Endometrial microvascular endothelial cells (primary cell): ENCODE results near the gene SLC4A3. TPM values are rescaled to one million over a fixed set of nuclear protein-coding genes. Genes with fewer than 3 reads are reported as not detected.
"Not testable (repeated sequence)": the region's sequence is repeated elsewhere in the genome, so short reads cannot be mapped to it uniquely, and the experiment has no call there.

Source experiments
- in situ Hi-C: cut with HindIII; loops from 2 replicates; pipeline ENCODE4 v1.10.0; 2017; ENCODE audit warnings: low sequenced_read_pairs, low pct_unique_long_range_greater_than_20kb; ENCODE audit errors: inconsistent ontology term
- total RNA-seq: library from RNA; depleted of rRNA; stranded (reverse); fragments of >200 nt; gene quantifications from one replicate; pipeline ENCODE4 v1.2.3, GENCODE V29; 2015; ENCODE audit errors: inconsistent ontology term

SLC4A3 gene
- total RNA-seq, 1 donor from 2014 or later: not detected

- in situ Hi-C loops: no loop called here
Measured at GRCh38 chr2:219642465-219643083, 15.1 kb downstream of the SLC4A3 start.

GRCh38 chr2:219643084-219643473 is 15.6 kb downstream of the SLC4A3 start:
- in situ Hi-C loops: no loop called here

GRCh38 chr2:219643788-219644398 is 16.5 kb downstream of the SLC4A3 start:
- in situ Hi-C loops: no loop called here

- in situ Hi-C loops: no loop called here
Measured at GRCh38 chr2:219644801-219645480, 17.5 kb downstream of the SLC4A3 start.

GRCh38 chr2:219645631-219646527 is 18.4 kb downstream of the SLC4A3 start:
- in situ Hi-C loops: no loop called here

GRCh38 chr2:219648176-219648575 is 20.7 kb downstream of the SLC4A3 start:
- in situ Hi-C loops: no loop called here

- in situ Hi-C loops: no loop called here
Measured at GRCh38 chr2:219648963-219649362, 21.5 kb downstream of the SLC4A3 start.

GRCh38 chr2:219650426-219651248 is 23.2 kb downstream of the SLC4A3 start:
- in situ Hi-C loops: no loop called here

- in situ Hi-C loops: not testable (repeated sequence)
Measured at GRCh38 chr2:219651656-219652055, 24.2 kb downstream of the SLC4A3 start.

GRCh38 chr2:219656526-219656925 is 29.1 kb downstream of the SLC4A3 start:
- in situ Hi-C loops: no loop called here

- in situ Hi-C loops: no loop called here
Measured at GRCh38 chr2:219658196-219658846, 30.9 kb downstream of the SLC4A3 start.

- in situ Hi-C loops: no loop called here
Measured at GRCh38 chr2:219658874-219659273, 31.4 kb downstream of the SLC4A3 start.

GRCh38 chr2:219661197-219661954 is 33.9 kb downstream of the SLC4A3 start:
- in situ Hi-C loops: no loop called here

GRCh38 chr2:219661955-219662395 is 34.5 kb downstream of the SLC4A3 start:
- in situ Hi-C loops: no loop called here

- in situ Hi-C loops: no loop called here
Measured at GRCh38 chr2:219662566-219662965, 35.1 kb downstream of the SLC4A3 start.

- in situ Hi-C loops: no loop called here
Measured at GRCh38 chr2:219663116-219663762, 35.8 kb downstream of the SLC4A3 start.

- in situ Hi-C loops: no loop called here
Measured at GRCh38 chr2:219664041-219664440, 36.6 kb downstream of the SLC4A3 start.
